K562 (cell line): Measurements from ENCODE around the gene MYO16. TPM values are rescaled to one million over a fixed set of nuclear protein-coding genes. Genes with fewer than 3 reads are reported as not detected.

ENCODE experiments used
- ATAC-seq: fragments of 200-7000 bp; cut with Tn5 transposase; 3 replicates; pipeline ENCODE4 v1.9.1; 2020; ENCODE audit warnings: moderate library complexity
- BruUV-seq: library from RNA; stranded (reverse); fragments of 400-500 nt; replicated peaks from 2 replicates; lab custom pipeline; 2021; lab: Mats Ljungman, UMichigan
- CTCF ChIA-PET: fragments of 300-600 bp; formaldehyde crosslinking; extraction: SDS; loops from one replicate; lab custom pipeline; 2021; ENCODE audit warnings: low intra/inter-chr PET ratio; lab: Yijun Ruan, JAX
- POLR2A ChIA-PET: fragments of 300-600, 350-650 bp; sonication (Branson Sonifier 250); formaldehyde crosslinking; extraction: SDS; loops from one replicate; lab custom pipeline; 2021; ENCODE audit warnings: antibody characterized with exemption, inconsistent platforms; lab: Yijun Ruan, JAX
- DNase-seq, 4 experiments: peaks; one replicate each; pipeline versions ENCODE4 v3.0.0 to v3.0.0-alpha.2; 2011 to 2018; ENCODE audit warnings: low spot score in 3 of 4, mixed read lengths in 3 of 4; ENCODE audit errors: extremely low read depth in 1 of 4
- FAIRE-seq: peaks from 2 replicates; lab custom pipeline; 2011; peaks lifted over from hg19 to GRCh38; lab: Jason Lieb, UNC
- H2AFZ ChIP-seq: 2 replicates; pipeline ENCODE4 v1.6.0; 2011; ENCODE audit warnings: low read depth, low read length, control low read depth, inconsistent platforms
- H3K27ac ChIP-seq: fragments of 200-600 bp; 3 replicates; pipeline ENCODE4 v1.8.0; 2011; ENCODE audit warnings: low read depth, mild to moderate bottlenecking, control low read depth, inconsistent platforms, low read length, moderate library complexity, mixed read lengths; ENCODE audit errors: extremely low read depth
- H3K27me3 ChIP-seq, 2 experiments: fragments of 300-600 bp in 1 of 2; 2 replicates in 1 of 2; 3 replicates in 1 of 2; pipeline versions ENCODE4 v1.6.0 to v1.8.0; 2011; ENCODE audit warnings: inconsistent platforms in 2 of 2, low read length in 2 of 2, mild to moderate bottlenecking in 1 of 2, mixed read lengths in 1 of 2, moderate library complexity in 1 of 2; ENCODE audit not compliant: control insufficient read depth in 2 of 2, insufficient read depth in 2 of 2
- H3K36me3 ChIP-seq: fragments of 300-600 bp; 3 replicates; pipeline ENCODE4 v1.8.0; 2011; ENCODE audit warnings: mild to moderate bottlenecking, low read length, inconsistent platforms; ENCODE audit not compliant: control insufficient read depth, insufficient read depth
- H3K4me1 ChIP-seq, 2 experiments: fragments of 200-600 bp in 1 of 2; replicated peaks in 1 of 2; 2 replicates in 1 of 2; 3 replicates in 1 of 2; pipeline versions ENCODE4 v1.5.1 to v1.8.0; 2011; ENCODE audit warnings: inconsistent platforms in 2 of 2, low read length in 2 of 2, mild to moderate bottlenecking in 1 of 2, mixed read lengths in 1 of 2, moderate library complexity in 1 of 2; ENCODE audit not compliant: control insufficient read depth in 2 of 2, insufficient read depth in 2 of 2
- H3K4me2 ChIP-seq: 2 replicates; pipeline ENCODE4 v1.6.1; 2011; ENCODE audit warnings: low read length, control low read depth, inconsistent platforms, mixed read lengths; ENCODE audit not compliant: insufficient read depth
- H3K4me3 ChIP-seq: fragments of 200-600 bp; sonication (generic), shearing (Covaris generic); 2 replicates; pipeline ENCODE4 v1.5.1; 2016; ENCODE audit warnings: control low read depth, inconsistent platforms
- H3K79me2 ChIP-seq: fragments of 200-600 bp; 3 replicates; pipeline ENCODE4 v1.8.0; 2011; ENCODE audit warnings: low read length, inconsistent platforms; ENCODE audit not compliant: control insufficient read depth, insufficient read depth
- H3K9ac ChIP-seq, 2 experiments: 2 replicates each; pipeline versions ENCODE4 v1.6.0 to v1.6.1; 2011; ENCODE audit warnings: low read depth in 2 of 2, low read length in 2 of 2, control low read depth in 1 of 2, inconsistent platforms in 1 of 2, mild to moderate bottlenecking in 1 of 2, mixed read lengths in 1 of 2; ENCODE audit not compliant: insufficient read depth in 1 of 2
- H3K9me1 ChIP-seq: one replicate; pipeline ENCODE4 v1.6.0; 2011; ENCODE audit warnings: inconsistent platforms, mild to moderate bottlenecking, low read length, moderate library complexity; ENCODE audit not compliant: control insufficient read depth, insufficient read depth
- H3K9me3 ChIP-seq: replicated peaks from 2 replicates; pipeline ENCODE4 v1.5.1; 2011; ENCODE audit warnings: low read depth, low read length, inconsistent platforms; ENCODE audit not compliant: control insufficient read depth, insufficient read depth
- H4K20me1 ChIP-seq: replicated peaks from 2 replicates; pipeline ENCODE4 v1.6.1; 2011; ENCODE audit warnings: low read length, inconsistent platforms, mixed read lengths; ENCODE audit not compliant: control insufficient read depth, insufficient read depth
- NBN ChIP-seq: fragments of 450-650 bp; IDR thresholded peaks from 2 replicates; pipeline ENCODE4 v1.6.1; 2016; ENCODE audit warnings: low read depth, mild to moderate bottlenecking
- NR4A1 ChIP-seq, 2 experiments: fragments of 250-450 bp in 1 of 2; fragments of 450-650 bp in 1 of 2; sonication (Bioruptor Pico) in 1 of 2; IDR thresholded peaks; 2 replicates each; pipeline versions ENCODE4 v1.4.0 to v1.6.1; 2016 to 2020; ENCODE audit warnings: mild to moderate bottlenecking in 2 of 2, missing compliant biosample characterization in 1 of 2, missing genetic modification characterization in 1 of 2, moderate library complexity in 1 of 2
- ZKSCAN3 ChIP-seq: fragments of 250-450 bp; sonication (Bioruptor Pico); IDR thresholded peaks from 2 replicates; pipeline ENCODE4 v1.4.0; 2020
- WGBS: fragments of 100-300 bp; shearing (Covaris generic); methylation state at CpG from one replicate; pipeline ENCODE4 v1.1.6; 2016; ENCODE audit warnings: low coverage, mixed read lengths; ENCODE audit not compliant: insufficient coverage; ENCODE audit errors: missing lambda C conversion rate; 5-methylcytosine and 5-hydroxymethylcytosine counted together
- in situ Hi-C: fragments of 300-500 bp; cut with MboI; formaldehyde crosslinking; loops from 4 replicates; pipeline ENCODE4 v1.15.0; 2018; ENCODE audit warnings: inconsistent platforms, mixed read lengths
- intact Hi-C: fragments of 100-400 bp; cut with micrococcal nuclease; formaldehyde crosslinking; loops from 2 replicates; pipeline ENCODE4 v1.14.2; 2022
- polyA plus RNA-seq, 8 experiments: library from polyadenylated mRNA; depleted of rRNA in 4 of 8; stranded (reverse) in 5 of 8; unstranded in 3 of 8; fragments of >200 nt; fragmentation: Nextera tagmentation in 2 of 8; fragmentation: Illumina TruSeq in 1 of 8; extraction: Ambion mirVana in 2 of 8; extraction: Trizol in 1 of 8; gene quantifications; 2 replicates each; pipeline versions ENCODE4 v1.2.1 to v1.2.3, GENCODE V29; 2011 to 2014; ENCODE audit warnings: inconsistent platforms in 1 of 8, missing spikeins in 1 of 8
- total RNA-seq, 7 experiments: library from RNA; depleted of rRNA in 6 of 7; stranded (reverse); fragments of >200 nt in 6 of 7; fragmentation: Illumina TruSeq in 2 of 7; extraction: Trizol in 2 of 7; gene quantifications; 2 replicates each; pipeline versions ENCODE4 v1.2.1 to v1.2.3, GENCODE V29; 2011 to 2021; ENCODE audit warnings: low replicate concordance in 1 of 7

MYO16 gene
- total and polyA plus RNA-seq, 9 of the 15 experiments (the other 6 are each of a cell fraction or from before 2014, with no cell fraction given) = 4.3 to 45.7 (median 12.1) TPM

- Histone ChIP-seq H3K4me3 (no peak overlapping the region), H3K9me3 (no peaks in the 10 kb centered on the region), H2AFZ (no peak overlapping the region), H4K20me1 (no peaks in the 10 kb centered on the region), H3K9me1 (no peaks in the 10 kb centered on the region), H3K4me1 (no peaks in the 10 kb centered on the region; a peak in 1 of 5 replicates), H3K27ac (no peak overlapping the region), H3K36me3 (peaks cover 2% of the 10 kb centered on the region; the same call in 1 of the 3 replicates), H3K27me3 (no peaks in the 10 kb centered on the region; a peak in 1 of 5 replicates), H3K9ac (no peak overlapping the region)
- no TSS peak for BruUV-seq
- ATAC-seq (no peak), DNase-seq (no peak), FAIRE-seq (no peak)
- WGBS = 42% methylated on average over 3 of the region's 3 CpGs
- ChIA-PET CTCF (interaction anchor here (1.0 kb wide), 1 partner anchor 1174 kb away, joined by 3 read pairs; no protein-coding TSS in a partner anchor), POLR2A (no interaction called here)
- in situ Hi-C loops (loop anchor here (25.0 kb wide), 1 partner anchor 1149 kb away; no protein-coding TSS in a partner anchor), intact Hi-C loops (loop anchor here (2.0 to 10.0 kb wide), 3 partner anchors 171 to 1451 kb away; no protein-coding TSS in a partner anchor)
- TF ChIP-seq NR4A1 (CRISPR knock-in tag; IDR thresholded peaks at IDR 0.05) = no peak
- TF ChIP-seq NR4A1 (tag; IDR thresholded peaks at IDR 0.05) = no peak
- no peak for TF ChIP-seq ZKSCAN3 (CRISPR knock-in tag)
- TF ChIP-seq NBN = no peak
- TF ChIP-seq, all 486 proteins: peak for 0
- no peak overlapping the region for H3K4me2 ChIP-seq
- H3K79me2 ChIP-seq = no peaks in the 10 kb centered on the region
These were observed 333.9 kb downstream of the MYO16 start for GRCh38 chr13:108963276-108963810.
